Raji (cell line): ENCODE measurements around the gene SEPSECS.

Experiments used
- POLR2A ChIP-seq: IDR thresholded peaks from 2 replicates; pipeline ENCODE4 v1.6.1; 2011; ENCODE audit warnings: low read depth, low read length, control low read depth; ENCODE audit not compliant: insufficient read depth

SEPSECS gene

DNA sequence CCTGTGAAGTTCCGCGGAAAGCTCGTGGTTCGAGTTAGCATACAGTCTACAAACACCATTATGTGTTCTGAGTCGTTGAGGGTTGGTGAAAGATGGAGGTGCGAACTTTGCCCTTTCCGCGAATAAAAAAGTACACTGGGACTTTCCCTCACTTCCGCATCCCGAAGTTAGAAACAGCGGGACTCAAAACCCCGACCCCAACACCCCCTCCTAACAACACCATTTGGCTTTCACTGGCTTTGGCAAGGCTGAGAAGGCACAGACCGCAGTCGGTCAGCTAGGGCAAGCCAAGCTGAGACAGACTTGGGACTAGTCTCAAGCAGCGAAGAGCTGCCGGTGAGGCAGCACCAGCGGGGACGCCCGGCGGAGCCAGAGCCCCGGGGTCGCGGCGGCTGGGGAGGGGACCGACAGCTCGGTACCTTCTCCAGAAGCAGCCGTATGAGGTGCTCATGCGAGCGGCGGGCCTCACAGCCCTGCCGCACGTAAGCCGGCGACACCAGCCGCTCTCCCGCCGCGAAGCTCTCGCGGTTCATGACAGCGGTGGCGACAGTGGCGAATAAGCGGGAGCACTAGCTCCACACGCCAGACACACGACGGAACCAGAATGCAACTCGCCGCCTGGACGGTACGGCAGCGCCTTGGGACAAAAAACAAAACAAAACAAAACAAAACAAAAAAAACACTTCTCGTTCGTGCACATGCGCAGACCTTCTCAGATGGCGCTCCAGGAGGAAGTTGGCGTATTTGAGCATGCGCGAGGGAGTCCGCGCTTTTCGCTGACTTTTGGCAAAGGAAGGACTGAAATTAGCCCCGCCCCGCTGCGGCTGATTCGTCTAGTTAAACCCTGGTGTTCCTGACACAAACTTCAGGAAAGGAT, at the start of gene SEPSECS:
TSS of gene SEPSECS (minus strand) at position 613 of the 877 bp plus-strand sequence. CDS start at position 533, 80 bp downstream.
- TF ChIP-seq POLR2A = peak; percentile 91

DNA sequence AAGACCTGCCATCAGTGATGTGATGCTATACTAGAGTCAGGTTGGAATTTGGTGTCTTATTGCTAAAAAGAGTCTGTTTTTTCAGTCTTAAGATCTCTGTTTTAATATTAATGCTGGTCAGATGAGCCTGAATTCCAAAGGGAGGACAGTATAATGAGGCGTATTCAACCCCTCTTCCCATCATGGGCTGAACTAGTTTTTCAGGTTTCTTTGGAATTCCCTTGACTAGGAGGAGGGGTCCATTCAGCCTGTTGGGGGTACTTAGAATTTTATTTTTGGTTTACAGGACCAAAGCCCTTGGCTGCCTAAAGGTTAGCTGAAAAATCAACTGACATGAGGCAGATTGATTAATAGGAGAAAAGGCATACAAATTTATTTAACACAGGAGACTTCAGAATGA, 49.5 kb upstream of the SEPSECS start:
- no peak for TF ChIP-seq POLR2A

DNA sequence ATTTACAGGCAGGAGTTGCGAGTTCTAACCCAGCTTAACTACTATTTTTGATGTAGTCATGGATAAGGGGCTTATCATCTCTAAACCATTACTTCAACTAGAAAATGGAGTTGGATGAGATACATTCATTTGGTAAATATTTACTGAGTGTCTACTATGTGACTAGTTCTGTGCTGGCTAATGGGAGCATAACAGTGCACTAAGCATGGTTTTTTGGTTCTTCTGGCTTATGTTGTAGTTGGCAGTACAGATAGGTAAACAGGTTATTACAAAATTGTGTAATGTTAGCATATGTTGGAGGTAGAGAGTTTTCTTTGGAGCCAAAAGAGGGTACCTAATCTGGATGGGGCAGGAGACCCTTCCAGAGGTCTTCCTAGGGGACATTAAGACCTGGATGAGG, 47.7 kb upstream of the SEPSECS start:
- TF ChIP-seq POLR2A = no peak

DNA sequence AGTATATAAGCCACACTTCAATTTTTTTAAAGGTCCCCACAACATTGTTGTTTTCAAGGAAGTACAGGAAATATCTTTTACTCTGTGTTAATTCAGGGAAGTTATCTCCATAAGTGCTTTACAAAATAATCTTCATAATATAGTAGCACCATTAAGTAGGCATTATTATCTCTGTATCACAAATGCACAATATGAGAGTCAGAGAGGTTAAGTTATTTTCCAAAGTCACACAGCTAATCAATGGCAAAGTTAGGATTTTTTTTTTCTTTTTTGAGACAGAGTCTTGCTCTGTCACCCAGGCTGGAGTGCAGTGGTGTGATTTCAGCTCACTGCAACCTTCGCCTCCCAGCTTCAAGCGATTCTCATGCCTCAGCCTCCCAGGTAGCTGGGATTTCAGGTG, 38.5 kb upstream of the SEPSECS start:
- TF ChIP-seq POLR2A = no peak

DNA sequence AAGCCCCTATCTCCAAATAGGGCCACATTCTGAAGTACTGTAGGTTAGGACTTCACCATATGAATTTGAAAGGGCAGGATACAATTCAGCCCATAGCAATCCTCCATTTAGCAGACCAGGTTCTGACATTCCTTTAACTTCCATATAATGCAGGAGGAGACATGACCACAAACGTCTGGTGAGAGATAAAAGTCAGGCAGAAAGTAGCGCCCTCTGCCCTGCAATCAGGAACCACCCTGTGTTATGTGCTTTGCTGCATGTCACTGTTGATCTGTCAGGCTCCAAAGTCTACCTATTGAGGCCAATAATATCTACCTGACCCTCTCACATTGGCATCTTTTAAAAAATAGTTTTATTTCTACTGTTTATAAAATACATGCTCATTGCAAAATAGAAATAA, 30.2 kb upstream of the SEPSECS start:
- TF ChIP-seq POLR2A = no peak

DNA sequence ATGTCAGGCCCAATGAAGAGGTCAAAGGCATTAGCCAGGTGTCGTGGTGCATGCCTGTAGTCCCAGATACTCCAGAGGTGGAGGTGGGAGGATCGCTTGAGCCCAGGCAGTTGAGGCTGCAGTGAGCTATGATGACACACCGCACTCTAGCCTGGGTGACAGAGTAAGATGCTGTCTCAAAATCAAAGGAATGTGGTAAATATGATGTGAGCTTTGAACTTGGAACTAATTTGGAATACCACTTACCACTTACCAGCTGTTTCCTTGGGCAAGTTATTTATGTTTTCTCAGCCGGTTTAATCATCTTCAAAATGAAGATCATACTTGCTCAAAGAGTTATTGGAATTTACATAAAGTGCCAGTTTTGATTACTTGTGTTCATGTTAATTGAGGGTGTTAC, 23.8 kb upstream of the SEPSECS start:
- TF ChIP-seq POLR2A = no peak

DNA sequence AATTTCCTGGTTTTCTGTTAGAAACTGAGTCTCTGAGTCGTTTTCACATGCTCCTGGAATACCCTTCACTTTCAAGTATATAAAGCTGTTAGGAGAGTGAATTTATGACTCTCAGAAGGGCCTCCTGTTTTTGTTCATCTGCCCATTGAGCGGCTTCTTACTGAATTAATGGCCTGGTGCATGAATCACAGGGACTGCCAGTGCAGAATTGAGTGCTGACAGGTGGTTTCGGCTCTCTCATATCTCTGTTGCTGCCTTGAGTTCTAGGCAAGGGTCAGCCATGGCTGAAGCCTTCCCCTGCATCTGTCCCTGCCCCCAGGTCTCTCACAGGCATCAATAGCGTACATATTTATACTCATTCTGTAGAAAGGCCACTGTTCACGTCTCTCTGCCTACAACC, 22.7 kb upstream of the SEPSECS start:
- no peak for TF ChIP-seq POLR2A

DNA sequence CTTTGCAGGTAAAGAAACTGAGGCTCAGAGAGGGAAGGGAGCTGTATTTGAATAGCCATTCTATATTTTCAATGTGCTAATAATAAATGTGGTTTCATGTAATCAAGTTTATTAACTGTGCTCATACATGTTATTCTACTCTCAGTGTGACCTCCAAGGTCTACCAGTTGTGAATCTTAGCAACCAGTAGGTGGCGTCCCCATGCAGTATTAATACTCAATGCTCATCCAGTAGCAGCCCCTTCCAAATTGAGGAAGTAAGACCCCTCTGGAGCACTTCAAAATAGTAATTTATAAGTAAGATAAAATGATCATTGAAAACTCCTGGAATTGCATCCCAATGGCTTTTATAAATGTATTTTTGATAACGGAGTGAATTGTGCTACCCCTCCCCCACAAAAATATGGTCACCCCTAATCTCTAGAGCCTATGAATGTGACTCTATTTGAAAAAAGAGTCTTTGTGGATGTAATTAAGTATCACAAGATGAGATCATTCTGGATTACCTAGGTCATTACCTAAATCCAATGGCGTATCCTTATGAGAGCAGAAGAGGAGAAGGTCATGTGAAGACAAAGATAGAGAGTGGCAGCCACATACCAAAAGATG, 20.4 kb upstream of the SEPSECS start:
- TF ChIP-seq POLR2A = no peak

DNA sequence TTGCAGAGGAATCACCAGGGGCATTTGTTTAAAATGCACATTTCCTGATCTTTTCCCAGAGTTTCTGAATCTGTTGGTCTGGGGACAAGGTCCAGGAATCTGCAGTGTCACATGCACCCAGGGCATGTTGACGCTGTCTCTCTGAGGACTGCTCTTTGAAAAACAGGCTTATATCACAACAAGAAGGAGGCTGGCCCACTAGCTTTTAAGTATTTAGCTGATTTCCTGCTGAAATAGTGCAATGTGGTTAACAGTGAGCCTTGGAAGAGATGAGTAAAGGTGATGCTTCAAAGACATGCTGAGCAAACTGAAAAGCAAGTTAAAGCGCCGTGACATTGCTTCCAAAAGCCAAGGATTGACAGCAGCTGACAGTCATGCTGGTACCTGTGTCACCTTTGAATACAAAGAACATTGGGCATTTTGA, 18.6 kb upstream of the SEPSECS start:
- no peak for TF ChIP-seq POLR2A

DNA sequence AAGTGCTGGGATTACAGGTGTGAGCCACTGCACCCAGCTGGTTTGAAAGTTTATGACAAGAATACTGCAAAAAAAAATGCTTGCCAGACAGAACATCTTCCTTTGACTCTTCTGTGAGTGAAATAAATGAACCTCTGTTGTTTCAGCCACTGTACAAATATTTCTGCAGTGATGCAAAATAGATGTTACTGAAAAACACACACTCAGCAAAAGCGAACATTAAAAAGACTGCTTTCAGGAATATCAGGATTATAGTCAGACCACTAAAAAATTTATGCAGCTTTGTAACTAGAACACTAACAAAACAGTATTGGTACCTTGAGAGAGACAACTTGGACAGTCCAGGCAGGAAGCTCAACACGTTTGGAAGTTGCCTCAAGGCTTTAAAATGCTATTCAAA, 16.9 kb upstream of the SEPSECS start:
- no peak for TF ChIP-seq POLR2A

DNA sequence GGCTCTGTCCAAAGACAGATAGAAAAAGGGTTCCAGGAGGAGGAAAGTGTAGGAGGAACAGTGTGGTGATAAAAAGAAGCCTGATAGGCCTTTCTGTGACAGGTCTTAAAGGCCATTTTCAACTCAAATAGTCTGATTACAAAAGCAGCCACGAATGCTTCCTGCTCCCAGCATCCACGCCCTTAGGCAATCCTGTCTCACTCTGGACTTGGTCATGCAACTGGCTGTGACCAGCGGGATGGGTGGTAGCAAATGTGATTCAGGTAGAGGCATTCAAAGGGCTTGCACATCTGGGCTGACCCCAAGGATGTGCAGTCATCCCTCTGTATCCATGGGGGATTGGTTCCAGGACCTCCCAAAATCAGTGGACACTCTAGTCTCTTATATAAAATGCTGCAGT, 14.4 kb upstream of the SEPSECS start:
- TF ChIP-seq POLR2A = no peak

DNA sequence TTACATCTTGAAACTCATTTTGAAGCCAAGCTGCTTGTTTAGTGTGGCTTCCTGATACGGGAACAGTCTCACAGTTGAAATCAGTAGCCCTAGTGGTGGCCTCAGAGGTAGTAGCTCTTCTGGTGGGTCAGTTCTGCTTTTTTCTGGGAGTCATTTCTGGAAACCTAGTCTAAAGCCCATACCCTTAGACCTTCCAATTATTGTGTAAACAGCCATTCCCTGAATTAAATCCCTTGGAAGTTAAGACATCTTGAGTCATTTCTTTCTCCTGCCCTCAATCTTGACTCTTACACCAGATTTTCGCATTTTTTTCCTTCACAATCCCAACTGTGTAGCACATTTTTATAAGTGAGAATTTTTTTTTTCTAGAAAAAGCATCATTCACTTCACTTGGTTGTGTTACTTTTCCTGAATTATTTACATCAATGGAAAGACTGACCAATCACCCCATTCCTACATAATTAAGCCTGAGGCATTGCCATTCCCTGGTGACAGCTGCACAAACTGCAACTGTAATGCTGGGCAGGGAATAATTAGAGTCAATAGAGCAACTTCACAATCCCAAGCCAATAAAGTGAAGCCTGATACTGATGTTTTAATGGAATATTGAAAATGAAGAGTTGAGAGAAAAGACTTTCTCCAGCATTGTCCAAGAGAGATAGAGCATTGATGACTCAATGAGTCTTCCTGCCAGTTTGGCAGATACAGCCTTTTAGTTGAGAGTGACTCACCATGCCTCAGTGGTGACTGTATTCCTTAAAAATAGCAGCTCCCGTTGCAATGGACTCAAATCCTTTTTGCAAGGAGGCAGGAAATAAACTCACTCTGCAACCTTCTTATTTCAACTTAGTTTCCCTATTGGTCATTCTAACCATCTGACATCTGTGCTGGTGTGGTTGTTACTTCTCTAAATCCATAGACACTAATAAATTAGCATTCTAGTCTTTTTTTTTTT, 13.0 kb upstream of the SEPSECS start:
- TF ChIP-seq POLR2A = no peak

DNA sequence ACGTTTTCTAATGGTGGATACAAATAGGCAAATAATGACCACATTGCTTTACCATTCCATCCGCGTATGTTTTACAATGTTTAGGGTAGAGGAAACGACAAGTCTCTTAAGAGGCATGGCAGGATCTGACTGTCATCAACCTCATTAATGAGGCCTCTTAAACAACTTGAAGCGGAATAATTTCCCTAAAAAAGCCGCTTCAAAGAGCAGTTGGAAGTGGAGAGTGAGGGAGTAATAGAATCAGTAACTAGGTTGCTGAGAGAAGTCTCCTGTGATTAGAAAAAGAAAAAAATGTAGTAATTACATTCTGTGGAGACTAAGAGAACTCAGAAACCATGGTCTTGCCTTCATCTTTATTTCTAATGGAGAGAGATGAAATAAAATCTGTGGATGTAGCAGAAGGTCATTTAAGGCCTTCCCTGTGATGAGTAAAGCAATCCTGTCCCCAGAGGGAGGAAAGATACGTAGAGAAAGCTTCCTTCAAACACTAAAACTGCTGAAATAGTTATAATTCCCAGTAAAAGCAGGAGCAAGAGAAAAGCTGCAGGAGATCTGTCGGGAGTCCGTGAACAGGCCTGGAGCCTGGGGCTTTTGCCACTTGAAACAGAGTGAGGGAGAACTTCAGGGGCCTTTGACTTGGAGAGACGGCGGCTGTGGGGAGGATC, 11.1 kb upstream of the SEPSECS start:
- TF ChIP-seq POLR2A = no peak

DNA sequence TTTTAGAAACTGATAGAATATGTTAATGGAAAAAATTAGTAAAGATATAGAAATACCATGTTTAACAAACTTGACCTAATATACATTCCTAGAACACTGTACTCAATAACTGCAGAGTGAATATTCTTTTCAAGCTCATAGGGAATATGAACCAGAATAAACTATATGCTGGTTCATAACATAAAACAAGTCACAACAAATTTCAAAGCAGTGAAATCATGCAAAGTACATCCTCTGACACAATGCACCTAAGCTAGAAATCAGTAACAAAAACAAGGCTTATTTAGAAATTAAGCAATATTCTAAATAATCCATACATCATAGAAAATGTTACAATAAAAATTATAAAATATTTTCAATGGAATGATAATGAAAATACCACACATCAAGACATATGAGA, 9.2 kb upstream of the SEPSECS start:
- no peak for TF ChIP-seq POLR2A

DNA sequence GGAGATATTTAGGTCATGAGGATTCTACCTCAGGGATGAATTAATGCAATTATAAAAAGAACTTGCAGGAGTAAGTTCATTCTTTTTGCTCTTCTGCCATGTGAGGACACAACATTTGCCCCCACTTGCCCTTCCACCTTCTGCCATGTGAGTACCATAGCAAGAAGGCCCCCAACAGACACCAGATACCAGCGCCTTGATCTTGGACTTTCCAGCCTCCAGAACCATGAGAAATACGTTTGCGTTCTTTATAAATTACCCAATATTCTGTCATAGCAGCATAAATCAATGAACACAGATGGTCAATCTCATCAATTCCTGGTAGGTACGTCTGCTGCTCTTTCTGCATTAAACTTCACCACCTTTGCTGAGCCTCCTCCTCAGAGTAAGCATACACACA, 5.7 kb upstream of the SEPSECS start:
- TF ChIP-seq POLR2A = no peak

DNA sequence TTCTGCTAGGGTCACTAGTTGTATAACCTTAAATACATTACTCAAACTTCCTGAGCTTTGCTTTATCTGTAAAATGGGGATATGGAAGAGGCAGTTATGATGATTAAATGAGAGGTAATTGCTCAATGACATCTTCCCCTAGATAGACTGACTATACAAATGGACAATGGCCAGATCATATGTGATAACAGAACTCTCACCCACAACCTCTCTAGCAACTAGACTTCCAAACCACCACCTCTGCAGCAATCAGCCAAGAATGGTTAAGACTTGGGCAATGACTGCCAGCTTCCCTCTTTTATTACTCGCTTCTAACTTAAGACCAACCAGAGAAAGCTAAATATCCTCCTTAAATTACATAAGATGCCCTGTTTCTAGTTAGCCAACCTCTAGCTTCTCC, 2.9 kb upstream of the SEPSECS start:
- no peak for TF ChIP-seq POLR2A

DNA sequence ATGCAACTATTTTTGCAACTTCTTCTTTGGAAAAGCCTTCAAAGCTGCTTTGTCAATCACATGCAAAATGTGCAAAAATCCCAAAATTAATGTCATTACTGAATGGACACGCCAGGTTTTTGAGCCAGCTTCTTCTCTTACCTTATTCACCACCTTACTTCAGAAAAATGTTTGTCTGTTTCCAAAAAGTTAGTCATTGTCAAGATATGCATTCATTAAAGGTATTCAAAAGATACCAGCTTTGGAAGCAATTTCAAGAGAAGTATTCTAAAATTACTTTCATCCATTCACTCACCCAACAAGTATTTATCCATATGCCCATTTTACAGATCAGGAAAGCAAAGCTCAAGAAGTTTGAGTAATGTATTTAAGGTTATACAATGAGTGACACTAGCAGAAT, 2.3 kb upstream of the SEPSECS start:
- no peak for TF ChIP-seq POLR2A
